Progenitor cell of endocrine pancreas (in vitro differentiated cells): ENCODE measurements around the gene RC3H2. TPM values are rescaled to one million over a fixed set of nuclear protein-coding genes. Genes with fewer than 3 reads are reported as not detected.

ENCODE experiments used
- total RNA-seq: library from RNA; stranded (reverse); gene quantifications from 2 replicates; pipeline ENCODE4 v1.2.1, GENCODE V29; 2021

RC3H2 gene
- total RNA-seq, 1 donor from 2014 or later: 68.8 TPM

Other genes with a start within 250 kb of the RC3H2 start
- not detected in 2 replicates for gene OR1B1, start 247.7 kb downstream of the RC3H2 start, total RNA-seq
- gene OR1L1, start 243.6 kb downstream of the RC3H2 start, total RNA-seq: not detected in 2 replicates
- gene OR1L3, start 230.2 kb downstream of the RC3H2 start, total RNA-seq: not detected in 2 replicates
- not detected in 2 replicates for gene OR1L4, start 181.4 kb downstream of the RC3H2 start, total RNA-seq
- not detected in 2 replicates for gene OR1L6, start 163.1 kb downstream of the RC3H2 start, total RNA-seq
- not detected in 2 replicates for gene OR5C1, start 116.4 kb downstream of the RC3H2 start, total RNA-seq
- gene OR1K1, start 105.2 kb downstream of the RC3H2 start, total RNA-seq: not detected in 2 replicates
- 31.2 and 33.3 TPM in 2 replicates for gene PDCL, start 76.8 kb downstream of the RC3H2 start, total RNA-seq
- 8.3 and 9.0 TPM in 2 replicates for gene ZBTB6, start 8.0 kb upstream of the RC3H2 start, total RNA-seq
- 14.1 and 15.4 TPM in 2 replicates for gene ZBTB26, start 26.2 kb upstream of the RC3H2 start, total RNA-seq
- gene RABGAP1, start 35.7 kb upstream of the RC3H2 start, total RNA-seq: 78.9 and 93.6 TPM in 2 replicates
- 2.9 and 3.4 TPM in 2 replicates for gene GPR21, start 128.3 kb upstream of the RC3H2 start, total RNA-seq